NCI-H2081 (cell line): ENCODE data around the gene MYRFL.

Experiments used
- DNase-seq, 2 experiments: peaks; one replicate each; lab custom pipeline; 2025; lab: John Stamatoyannopoulos, UW

Gene MYRFL

GRCh38 chr12:69897744-69898143, 72.7 kb downstream of the MYRFL start:
- no peak for DNase-seq

GRCh38 chr12:69898236-69898635, 73.2 kb downstream of the MYRFL start:
- DNase-seq, result no peak

DNA sequence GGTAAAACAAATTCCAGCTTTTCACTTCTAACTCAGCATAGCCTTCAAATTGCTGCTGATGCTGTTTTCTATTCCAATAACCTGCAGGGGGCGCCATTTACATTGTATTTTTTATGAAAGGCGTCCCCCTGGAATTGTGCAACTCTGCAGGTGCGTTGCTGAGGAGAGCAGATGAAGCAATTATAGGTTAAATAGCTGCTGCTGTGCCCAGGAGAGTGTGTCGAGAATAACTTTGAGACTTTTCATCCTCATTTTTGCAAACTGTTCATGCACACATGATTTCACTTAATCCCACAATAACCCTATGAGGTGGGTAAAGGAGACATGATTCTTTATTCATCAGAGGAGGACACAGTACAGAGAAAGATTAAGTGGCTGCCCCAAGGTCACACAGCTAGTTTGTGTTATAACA, 75.7 kb downstream of the MYRFL start:
- DNase-seq, result peak; percentile 85 to 89

DNA sequence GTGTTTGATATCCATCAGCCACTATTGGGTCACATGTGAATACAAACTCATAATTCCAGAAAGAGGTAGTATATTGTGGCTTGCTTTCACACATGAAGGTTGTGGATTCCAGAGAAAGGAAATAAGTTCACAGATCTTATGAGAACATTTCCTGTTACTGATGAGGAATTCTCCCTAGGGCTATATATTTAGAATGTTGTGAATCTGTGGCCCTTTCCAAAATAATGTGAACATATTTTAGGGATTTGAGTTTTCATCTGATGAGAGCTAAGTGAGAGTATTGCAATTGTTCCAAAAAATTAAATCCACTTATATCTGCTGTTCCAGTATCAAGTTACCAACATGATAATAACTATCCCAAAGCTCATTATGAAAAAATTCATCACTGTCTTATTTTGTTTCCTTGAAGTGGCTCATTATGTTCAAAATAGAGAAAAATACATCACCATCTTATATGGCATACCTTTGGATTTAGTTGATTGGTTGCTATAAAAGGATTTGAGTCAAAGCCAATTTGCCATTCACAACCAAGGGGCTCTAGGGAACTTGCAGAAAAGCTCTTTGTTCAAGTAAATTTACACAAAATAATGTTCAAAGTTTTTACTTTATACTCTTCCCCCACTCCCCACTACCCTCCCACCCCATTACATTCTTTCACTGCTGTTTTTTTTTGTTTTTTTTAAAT, 76.3 kb downstream of the MYRFL start:
- no peak for DNase-seq

DNA sequence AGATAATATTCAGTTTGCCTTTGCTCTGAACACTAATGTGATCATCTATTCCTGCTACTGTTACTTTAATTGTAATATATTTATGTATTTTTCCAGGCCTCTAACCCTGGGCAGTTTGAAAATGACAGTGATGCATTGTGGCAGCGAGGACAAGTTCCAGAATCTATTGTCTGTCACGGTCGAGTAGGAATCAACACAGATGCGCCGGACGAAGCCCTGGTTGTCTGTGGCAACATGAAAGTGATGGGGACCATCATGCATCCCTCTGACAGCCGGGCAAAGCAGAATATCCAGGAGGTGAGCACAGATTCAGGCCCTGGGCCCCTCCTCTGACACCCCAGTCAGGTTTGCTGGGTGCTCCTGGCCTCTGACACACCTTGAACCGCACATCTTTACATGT, 78.5 kb downstream of the MYRFL start:
- DNase-seq, result no peak

- no peak for DNase-seq
Measured at GRCh38 chr12:69904777-69905176, 79.8 kb downstream of the MYRFL start.

DNA sequence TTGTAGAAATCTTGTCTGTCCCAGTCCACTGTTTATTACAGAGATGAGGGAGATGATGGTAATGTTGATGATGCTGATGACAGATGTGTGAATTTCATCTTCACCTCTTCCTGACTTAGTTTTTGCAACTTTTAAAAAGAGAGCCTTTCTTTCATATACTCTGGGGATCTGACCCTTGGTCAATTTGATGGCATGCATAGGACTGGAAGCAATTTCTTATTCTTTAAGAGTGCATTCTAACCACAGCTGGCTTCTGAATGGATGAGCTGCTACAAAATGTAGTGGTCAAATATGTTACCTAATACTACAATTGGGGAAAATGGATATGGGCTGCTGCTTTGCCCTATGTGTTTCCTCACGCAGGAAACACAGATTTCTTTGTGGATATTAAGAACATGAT, 80.8 kb downstream of the MYRFL start:
- no peak for DNase-seq

- no peak for DNase-seq
Measured at GRCh38 chr12:69906411-69907216, 81.6 kb downstream of the MYRFL start.

GRCh38 chr12:69908203-69908602, 83.2 kb downstream of the MYRFL start:
- no peak for DNase-seq

DNA sequence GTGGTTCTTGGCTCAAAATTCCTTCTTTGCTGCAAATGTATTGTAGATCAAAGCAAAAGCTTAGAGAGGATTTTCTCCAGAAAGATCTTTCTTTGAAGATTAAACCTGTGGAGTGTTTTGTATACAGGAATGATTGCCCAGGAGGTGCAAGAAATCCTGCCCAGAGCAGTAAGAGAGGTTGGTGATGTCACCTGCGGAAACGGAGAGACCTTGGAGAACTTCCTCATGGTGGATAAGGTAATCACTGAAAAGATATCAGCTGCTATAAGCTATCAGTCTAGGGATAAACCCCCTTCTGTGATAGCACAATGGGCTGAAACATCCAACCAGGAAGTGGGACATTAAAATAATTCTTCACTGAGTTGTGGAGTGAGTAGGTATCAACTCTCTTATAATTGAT, 85.7 kb downstream of the MYRFL start:
- DNase-seq, result no peak

- no peak for DNase-seq
Measured at GRCh38 chr12:69913526-69913925, 88.5 kb downstream of the MYRFL start.

- DNase-seq, result no peak
Measured at GRCh38 chr12:69915964-69916363, 90.9 kb downstream of the MYRFL start.

DNA sequence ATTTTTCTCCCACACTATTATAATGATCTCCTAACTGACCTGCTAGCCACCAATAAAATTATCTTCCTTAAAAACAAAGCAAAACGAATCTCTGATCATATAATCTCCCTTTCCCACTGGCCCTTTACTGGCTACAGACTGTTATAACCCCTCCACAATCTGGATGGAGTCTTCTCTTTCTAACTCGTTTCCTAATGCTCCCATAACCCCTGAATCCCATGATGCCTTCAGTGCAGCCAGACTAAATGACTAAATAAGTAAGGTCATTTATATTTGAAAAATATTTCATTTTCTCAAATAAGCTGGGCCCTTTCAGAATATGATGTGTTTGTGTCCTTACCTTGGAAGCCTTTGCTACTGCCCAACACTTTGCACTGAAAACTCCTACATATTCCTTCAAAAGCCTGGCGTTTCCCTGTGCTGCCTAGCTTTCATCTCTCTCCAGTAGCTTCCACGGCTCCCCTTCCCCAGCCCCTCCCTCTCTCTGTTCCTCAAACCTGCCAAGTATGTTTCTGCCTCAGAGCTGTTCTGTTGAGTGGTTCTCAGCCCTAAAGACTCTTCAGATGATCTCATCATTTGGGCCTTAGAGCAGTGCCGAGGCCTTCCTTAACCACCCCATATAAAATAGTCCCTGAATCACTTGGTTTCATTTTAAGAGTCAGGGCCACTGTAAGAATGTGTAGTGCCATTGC, 91.7 kb downstream of the MYRFL start:
- DNase-seq, result no peak

DNA sequence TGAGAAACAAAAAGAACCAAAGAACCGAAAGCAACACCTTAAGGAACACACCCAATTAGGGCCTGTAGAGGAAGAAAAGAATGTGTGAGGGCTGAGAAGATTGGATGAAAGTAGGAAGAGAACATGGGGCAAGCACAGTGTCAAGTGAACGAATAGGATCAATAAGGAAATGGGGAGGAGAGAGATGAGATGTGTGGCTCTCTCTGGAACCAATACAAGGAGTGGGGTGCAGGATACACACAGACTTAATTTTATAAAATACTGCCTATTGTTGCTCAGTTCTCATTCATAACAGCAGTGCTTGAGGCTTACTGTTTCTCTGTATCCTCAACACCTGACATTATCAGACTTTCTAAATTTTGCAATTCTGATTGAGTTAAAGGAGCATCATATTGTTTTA, 93.3 kb downstream of the MYRFL start:
- no peak for DNase-seq

DNA sequence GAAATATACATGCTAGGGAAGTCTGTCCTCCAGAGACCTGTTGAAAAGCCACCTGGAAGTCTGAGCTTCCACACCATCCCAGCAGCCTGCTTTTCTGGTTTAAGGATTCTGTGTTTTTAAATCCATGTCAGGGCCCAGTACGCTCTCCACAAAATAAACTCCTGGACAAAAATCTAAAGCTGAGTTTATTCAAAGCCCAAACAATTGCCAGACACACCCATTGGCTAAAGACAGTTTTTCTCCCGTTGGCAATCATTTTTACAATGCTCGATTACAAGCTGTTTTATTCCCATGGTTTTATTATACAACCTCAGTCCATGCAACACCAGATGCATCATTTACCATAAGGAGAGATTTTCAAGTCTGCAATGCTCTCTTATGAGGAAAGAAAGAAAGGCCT, 94.5 kb downstream of the MYRFL start:
- DNase-seq, result peak in 1 of 2 experiments; percentile 18

- peak in 1 of 2 experiments; percentile 31 for DNase-seq
Measured at GRCh38 chr12:69921831-69922230, 96.8 kb downstream of the MYRFL start.

DNA sequence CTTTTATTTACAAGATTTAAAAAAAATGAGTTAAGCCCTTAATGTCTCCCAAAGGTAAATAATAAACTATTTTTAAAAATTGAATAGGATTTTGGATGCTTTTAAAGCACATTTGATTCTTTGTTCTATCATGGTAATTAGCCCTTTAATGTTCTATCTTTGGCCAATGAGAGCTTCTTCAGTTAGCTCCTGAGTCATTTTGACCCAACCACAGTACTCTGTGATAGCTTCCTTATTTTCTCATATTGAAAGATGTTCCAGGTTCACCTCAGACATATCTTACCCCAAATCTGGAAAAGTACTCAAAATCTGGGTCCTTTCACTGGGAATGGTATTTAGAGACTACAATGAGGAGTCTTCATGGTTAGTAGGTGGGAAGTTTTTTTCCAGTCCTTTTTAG, 98.0 kb downstream of the MYRFL start:
- DNase-seq, result no peak

DNA sequence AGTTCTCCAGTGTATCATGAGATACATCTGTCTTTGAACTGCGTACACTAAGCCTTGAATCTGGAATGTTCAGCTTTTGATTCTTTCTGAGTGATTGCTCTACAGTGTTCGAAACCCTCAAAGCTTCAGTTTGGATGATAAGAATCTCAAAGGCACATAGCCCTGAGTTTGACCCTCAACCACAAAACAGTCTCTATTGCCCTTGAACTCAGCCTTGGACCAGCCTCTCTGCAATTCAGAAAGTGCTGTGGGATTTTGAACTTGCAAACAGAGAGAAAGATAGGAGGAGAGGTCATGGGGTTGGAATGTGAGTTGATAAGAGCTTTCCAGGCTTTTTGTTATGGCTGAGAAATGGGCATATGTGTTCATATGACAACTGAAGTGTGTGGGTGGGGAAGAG, 100.3 kb downstream of the MYRFL start:
- no peak for DNase-seq

DNA sequence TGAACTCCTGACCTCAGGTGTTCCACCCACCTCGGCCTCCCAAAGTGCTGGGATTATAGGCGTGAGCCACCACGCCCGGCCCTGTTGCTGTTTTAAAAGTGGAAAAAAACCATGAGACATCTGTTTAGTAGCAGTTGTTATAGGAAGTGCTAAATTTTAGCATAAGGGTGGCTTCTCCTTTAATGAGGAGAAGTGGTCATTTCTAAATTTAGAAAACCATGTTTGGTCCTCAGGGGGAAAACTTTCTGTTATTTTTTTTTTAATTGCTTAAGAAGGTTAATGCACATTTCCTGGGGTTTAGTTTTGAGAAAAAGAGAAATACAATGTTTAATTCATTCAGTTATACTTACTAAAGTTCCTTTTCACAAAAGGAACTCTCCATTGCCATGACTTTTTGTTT, 102.1 kb downstream of the MYRFL start:
- no peak for DNase-seq

- no peak for DNase-seq
Measured at GRCh38 chr12:69929125-69929524, 104.1 kb downstream of the MYRFL start.

DNA sequence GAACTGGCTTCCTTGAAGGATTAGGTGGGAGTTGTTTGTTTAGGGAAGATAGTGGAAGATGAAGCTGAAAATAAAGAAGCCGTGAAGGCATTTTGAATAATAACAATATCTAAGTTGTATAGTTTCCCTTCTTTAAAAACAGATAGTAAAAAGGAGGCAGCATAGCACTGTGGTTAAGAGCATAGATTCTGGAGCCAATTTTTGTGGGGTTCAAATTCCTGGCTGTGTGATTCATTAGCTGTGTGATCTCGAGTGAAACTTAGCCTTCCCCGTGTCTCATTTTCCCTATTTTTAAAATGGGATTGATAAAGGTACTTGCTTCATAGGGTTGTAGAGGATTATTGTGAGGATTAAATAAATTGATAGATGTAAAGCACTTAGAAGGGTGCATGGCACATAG, 104.5 kb downstream of the MYRFL start:
- DNase-seq, result no peak

- no peak for DNase-seq
Measured at GRCh38 chr12:69931569-69931968, 106.5 kb downstream of the MYRFL start.

- no peak for DNase-seq
Measured at GRCh38 chr12:69932154-69932553, 107.1 kb downstream of the MYRFL start.
